ENCODE results near the gene SENP8. TPM values are rescaled to one million over a fixed set of nuclear protein-coding genes. Genes with fewer than 3 reads are reported as not detected.
"Not testable (repeated sequence)": the region's sequence is repeated elsewhere in the genome, so short reads cannot be mapped to it uniquely, and the experiment has no call there.

The SENP8 gene
- 1.3 and 2.6 TPM in 2 replicates for total RNA-seq (2014; rRNA removed; shearing (Covaris generic))
- 3.3 and 3.9 TPM in 2 replicates for polyA plus RNA-seq (2015; cell fraction: cytosol; rRNA removed)
- polyA plus RNA-seq (2015; cell fraction: nucleus; rRNA removed): 2.4 and 2.5 TPM in 2 replicates

- peak; percentile 93 for DNase-seq (ENCODE audit: low read depth)
Measured at GRCh38 chr15:72118017-72118978, at the start of gene SENP8, which contains the start of gene MYO9A. SENP8 (plus strand) TSS chr15:72118403; CDS start chr15:72139624, 21,221 bp downstream. MYO9A (minus strand) TSS chr15:72118150; CDS start chr15:72046563, 71,587 bp downstream.

DNA sequence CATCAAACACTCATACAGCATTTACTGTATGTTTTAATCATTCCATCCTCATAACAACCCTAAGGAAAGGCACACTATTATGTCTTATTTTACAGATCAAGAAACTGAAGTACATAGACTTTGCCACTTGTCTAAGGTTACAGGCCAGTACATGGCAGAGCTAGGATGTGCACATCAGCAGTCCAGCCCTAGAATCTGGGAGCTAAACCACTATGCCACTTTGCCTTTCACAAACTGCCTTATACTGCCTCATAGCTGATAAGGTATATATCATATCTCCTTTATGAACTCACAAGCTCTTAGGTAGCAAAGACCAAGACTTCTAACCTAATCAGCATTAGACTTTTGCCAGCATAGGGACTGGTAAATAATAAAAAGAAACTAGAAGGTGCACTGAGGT is 49.3 kb upstream of the SENP8 start:
- no peak for DNase-seq (ENCODE audit: low read depth)

DNA sequence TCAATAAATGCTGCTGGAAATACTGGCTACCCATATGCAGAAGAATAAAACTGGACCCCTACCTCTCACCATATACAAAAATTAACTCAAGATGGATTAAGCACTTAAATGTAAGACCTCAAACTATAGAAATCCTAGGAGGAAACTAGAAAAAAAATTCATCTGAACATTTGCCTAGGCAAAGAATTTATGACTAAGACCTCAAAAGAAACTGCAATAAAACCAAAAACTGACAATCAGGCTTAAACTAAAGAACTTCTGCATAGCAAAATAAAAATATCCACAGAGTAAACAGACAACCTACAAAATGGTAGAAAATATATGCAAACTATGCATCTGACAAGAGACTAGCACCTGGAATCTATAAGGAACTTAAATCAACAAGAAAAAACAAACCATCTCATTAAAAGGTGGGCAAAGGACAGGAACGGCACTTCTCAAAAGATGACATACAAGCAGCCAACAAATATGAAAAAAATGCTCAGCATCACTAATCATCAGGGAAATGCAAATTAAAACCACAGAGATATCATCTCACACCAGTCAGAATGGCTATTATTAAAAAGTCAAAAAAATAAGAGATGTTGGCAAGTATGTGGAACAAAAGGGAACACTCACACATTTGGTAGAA is 47.3 kb upstream of the SENP8 start:
- DNase-seq (ENCODE audit: low read depth): no peak

- not testable (repeated sequence) for DNase-seq (ENCODE audit: low read depth)
Measured at GRCh38 chr15:72071448-72071825, 46.8 kb upstream of the SENP8 start.

GRCh38 chr15:72074335-72075060 is 43.7 kb upstream of the SENP8 start:
- DNase-seq (ENCODE audit: low read depth): no peak

GRCh38 chr15:72077950-72078349 is 40.3 kb upstream of the SENP8 start:
- no peak for DNase-seq (ENCODE audit: low read depth)

- DNase-seq (ENCODE audit: low read depth): no peak
Measured at GRCh38 chr15:72078887-72079286, 39.3 kb upstream of the SENP8 start.

- no peak for DNase-seq (ENCODE audit: low read depth)
Measured at GRCh38 chr15:72082176-72082575, 36.0 kb upstream of the SENP8 start.

GRCh38 chr15:72086010-72086697 is 32.0 kb upstream of the SENP8 start:
- DNase-seq (ENCODE audit: low read depth): no peak

DNA sequence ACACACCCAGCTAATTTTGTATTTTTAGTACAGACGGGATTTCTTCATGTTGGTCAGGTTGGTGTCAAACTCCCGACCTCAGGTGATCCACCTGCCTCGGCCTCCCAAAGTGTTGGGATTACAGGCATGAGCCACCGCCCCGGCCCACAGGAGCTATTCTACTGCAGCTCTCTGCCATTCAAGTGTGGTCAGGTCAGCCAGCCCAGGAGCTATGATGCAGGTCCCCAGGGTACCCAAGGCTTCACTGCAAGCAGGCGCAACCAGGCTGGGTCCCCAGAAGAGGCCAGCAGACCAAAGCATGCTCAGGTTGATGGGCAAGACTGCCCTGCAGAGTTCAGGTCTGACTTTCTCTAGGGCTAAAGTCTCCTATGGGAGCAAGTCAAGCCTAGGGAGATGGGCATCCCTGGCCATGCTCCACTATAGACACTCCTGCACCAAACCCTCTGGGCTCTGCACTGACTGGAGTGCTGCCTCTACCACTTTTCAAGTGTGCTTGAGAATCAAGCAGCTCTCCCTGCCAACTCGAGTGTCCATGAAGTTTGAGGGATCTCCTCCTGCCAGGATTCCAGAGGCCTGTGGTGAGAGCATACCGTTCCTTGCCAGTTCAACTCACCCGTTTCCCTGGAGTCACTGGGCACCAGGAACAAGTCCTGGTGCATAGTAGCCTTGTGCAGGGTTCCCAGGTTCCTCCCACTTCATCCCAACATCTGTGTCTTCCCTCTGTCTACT is 31.1 kb upstream of the SENP8 start:
- no peak for DNase-seq (ENCODE audit: low read depth)

DNA sequence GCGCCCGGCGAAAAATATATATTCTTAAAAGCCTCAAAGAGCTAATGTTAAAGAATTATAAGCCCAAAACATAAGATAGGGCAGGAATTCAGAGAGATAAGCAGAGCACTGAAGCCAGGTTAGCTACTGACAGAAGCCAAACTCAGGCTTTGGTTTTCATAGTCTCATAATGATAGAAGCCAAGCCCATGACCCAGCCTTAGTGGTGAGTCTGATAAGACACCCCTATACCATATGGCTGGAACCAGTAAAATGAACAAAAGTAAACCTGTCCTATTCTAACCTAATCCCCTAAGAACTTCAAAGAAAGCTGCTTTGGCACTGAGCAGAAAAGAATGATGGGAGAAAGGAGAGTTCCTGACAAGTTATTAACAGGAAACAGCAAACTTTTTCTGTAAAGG is 26.2 kb upstream of the SENP8 start:
- no peak for DNase-seq (ENCODE audit: low read depth)

DNA sequence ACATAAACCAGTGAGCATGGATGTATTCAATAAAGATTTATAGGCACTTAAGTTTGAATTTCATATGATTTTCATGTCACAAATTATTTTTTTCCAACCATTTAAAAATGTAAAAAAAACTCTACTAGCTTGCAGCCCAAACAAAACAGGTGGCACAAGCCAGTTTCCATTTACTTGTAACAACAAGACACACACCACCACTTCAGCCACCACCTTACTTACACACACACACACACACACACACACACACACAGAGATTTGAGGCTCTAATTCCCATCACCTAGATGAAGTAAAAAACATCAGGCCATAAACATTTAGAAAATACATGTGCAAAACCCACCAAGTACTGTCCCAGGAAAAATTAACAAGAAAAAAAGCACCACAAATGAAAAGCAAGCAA is 25.5 kb upstream of the SENP8 start:
- no peak for DNase-seq (ENCODE audit: low read depth)

DNA sequence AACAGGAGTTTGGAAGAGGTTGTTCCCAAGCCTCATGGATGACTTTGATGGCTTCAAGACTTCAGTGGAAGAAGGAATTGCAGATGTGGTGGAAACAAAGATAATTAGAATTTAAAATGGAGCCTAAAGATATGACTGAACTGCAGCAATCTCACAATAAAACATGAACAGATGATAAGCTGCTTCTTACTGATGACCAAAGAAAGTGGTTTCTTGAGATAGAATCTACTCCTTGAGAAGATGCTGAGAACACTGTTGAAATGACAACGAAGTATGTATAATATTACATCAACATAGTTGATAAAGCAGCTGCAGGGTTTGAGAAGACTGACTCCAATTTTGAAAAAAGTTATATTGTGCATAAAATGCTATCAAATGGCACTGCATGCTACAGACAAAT is 21.4 kb upstream of the SENP8 start:
- no peak for DNase-seq (ENCODE audit: low read depth)

DNA sequence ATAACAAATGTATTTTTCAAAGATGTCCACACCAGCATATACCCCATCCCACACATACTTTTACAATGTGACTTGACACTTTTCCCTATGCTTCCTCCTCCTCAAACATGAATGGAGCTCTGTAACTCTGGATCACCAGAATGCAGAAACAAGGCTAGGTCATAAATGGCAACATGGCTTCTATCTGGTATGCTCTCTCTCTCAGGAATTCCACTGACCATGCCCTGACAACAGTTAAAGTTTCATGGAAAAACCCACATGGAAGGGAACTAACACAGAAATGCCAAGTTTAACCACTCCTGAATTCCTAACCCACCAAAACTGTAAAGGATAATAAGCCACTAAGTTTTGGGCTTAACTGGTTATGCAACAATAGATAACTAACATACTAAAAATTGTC is 20.2 kb upstream of the SENP8 start:
- DNase-seq (ENCODE audit: low read depth): no peak

DNA sequence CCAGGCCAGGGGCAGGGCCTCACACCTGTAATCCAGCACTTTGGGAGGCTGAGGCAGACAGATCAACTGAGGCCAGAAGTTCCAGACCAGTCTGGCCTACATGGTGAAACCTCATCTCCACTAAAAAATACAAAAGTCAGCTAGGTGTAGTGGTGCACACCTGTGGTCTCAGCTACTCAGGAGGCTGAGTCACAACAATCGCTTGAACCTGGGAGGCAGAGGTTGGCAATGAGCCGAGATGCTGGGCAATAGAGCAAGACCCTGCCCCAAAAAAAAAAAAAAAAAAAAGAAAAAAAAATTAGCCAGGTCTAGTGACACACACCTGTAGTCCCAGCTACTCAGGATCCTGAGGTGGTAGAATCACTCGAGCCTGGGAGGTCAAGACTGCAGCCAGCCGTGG is 19.0 kb upstream of the SENP8 start:
- no peak for DNase-seq (ENCODE audit: low read depth)

DNA sequence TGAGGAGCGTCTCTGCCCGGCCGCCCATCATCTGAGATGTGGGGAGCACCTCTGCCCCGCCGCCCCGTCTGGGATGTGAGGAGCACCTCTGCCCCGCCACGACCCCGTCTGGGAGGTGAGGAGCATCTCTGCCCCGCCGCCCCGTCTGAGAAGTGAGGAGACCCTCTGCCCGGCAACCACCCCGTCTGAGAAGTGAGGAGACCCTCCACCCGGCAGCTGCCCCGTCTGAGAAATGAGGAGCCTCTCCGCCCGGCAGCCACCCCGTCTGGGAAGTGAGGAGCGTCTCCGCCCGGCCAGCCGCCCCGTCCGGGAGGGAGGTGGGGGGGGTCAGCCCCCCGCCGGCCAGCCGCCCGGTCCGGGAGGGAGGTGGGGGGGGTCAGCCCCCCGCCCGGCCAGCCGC is 17.7 kb upstream of the SENP8 start:
- DNase-seq (ENCODE audit: low read depth): not testable (repeated sequence)

DNA sequence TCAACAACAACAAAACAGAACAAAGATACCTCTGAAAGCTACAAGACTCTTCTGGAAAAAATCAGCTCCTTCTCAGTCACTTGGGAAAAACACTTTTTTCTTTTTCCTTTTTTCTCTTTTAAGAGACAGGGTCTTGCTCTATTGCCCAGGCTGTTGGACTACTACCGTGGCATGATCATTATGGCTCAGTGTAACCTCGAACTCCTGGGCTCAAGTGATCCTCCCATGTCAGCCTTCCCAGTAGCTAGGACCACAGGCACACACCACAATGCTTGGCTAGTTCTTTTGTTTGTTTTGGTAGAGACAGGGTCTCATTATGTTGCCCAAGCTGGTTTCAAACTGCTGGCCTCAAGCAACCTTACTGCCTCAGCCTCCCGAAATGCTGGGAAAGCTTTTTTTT is 13.1 kb upstream of the SENP8 start:
- DNase-seq (ENCODE audit: low read depth): no peak

DNA sequence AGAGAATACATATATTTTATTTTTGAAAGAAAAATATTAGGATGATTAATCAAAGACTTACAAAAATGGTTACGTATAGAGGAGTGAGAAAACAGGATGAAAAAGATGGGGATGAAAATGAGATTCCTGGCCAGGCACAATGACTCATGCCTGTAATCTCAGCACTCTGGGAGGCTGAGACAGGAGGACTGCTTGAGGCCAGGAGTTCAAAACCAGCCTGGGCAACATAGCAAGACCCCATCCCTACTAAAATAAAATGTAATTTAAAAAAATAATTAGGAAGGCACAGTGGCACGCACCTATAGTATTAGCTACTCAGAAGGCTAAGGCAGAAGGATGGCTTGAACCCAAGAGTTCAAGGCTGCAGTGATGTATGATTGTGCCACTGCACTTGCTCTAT is 12.1 kb upstream of the SENP8 start:
- no peak for DNase-seq (ENCODE audit: low read depth)

DNA sequence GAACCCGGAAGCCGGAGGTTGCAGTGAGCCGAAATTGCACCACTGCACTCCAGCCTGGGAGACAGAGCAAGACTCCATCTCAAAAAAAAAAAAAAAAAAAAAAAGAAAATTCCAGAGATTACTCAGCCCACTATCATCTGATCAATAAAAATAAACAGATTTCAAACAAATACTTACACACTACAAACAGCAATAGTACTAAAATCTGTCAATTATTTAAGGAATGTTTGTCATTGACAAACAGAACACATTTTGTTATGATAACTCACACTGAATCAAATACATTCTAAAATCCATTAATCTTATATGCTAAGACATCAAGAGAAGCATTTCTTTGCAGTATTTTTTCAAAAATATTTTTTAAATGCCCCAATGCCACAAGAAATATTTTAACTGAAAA is 7.8 kb upstream of the SENP8 start:
- no peak for DNase-seq (ENCODE audit: low read depth)

DNA sequence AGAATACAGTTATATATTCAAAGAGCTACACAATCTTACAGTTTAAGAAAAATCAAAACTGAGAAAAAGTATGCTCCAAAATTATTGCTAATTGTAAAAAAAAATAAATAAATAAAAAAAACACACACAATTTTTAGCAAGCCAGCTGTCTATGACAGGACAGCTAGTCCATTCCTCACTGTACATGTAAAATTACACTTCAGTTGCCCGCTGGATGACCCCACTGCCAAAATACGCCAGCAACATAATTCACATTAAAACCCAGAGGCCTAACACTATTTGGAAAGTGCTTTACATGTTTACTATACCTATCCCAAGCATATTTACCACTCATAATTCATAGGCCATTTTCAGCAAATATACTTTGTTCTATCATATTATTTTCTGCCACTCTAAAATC is 6.1 kb upstream of the SENP8 start:
- no peak for DNase-seq (ENCODE audit: low read depth)
